GM19238 (cell line): ENCODE results near the gene KDM4C.
"Not testable (repeated sequence)": the region's sequence is repeated elsewhere in the genome, so short reads cannot be mapped to it uniquely, and the experiment has no call there.

Experiments
- DNase-seq: peaks from one replicate; pipeline ENCODE4 v3.0.0; 2011; ENCODE audit warnings: low spot score; ENCODE audit not compliant: insufficient read length

KDM4C gene

DNA sequence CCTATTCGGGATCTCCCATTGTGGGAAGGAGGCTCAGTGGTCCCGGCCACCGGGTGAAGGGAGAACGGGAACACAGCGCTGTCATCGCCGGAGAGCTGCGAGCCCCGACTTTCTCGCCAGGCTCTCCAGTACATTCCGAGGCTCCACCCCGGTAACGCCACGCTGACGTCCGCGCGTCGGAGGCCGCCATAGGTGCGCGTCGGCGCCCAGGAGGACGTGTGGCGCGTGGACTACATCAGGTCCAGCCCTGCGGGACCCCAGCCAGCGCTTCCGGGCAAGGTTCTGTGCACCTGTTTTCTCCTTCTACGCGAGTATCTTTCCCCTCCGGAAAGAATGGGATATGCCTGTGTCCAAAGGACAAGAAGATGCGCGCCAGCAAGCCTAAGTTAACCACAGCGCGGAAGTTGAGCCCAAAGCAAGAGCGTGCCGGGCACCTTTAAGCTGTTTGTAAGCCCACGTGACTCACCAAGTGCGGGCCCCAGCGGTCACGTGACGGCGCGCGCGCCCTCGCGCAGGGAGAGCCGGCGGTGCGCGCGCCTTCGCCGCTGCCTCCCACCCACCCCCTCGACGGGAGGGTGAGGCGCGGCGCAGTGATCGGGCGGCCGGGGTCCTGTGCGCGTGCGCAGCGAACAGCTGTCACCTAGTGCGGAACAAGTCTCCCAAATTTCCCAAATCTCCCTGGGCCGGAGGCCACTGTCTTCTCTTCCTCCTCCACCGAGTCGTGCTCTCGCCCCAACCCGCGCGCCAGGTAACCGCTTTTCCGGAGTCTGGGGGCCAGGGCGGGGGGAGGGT lies at the start of gene KDM4C:
TSS of gene KDM4C (plus strand) at position 518 of the 792 bp plus-strand sequence. CDS start 35,016 bp downstream, outside the sequence.
- peak; percentile 91 for DNase-seq

DNA sequence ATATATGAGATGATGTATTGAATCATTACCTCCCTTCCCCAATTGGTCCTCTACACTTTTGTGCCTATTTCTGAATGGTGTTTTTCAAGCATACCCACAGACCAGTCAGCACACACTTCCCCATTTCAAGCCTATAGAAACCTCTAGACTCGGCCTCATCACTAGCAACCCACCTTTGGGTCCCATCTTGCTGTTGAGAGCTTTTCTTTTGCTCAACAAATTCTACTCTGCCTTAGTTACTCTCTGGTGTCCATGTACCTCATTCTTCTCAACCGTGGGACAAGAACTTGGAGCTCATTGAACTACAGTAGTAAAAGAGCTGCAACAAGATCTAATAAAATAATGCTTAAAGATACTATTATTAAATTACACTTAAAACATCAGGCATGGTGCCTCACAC lies 49.0 kb upstream of the KDM4C start:
- no peak for DNase-seq

DNA sequence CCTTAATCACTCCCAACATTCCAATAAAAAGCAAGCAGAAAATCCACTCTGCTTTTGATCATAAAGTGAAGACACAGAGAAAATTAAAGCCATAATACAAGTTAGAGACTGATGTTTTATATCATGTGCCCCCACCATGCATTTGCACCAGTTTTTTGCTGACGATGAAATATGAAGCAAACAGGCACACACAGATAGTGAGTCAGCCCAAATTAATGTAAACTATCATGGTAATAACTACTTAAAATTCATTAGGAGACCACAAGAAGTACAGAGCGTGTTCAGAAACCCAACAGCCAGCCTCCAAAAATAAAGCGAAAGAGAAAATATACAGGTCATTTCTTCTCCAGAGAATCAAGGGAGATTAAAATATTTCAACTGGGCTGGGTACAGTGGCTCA lies 46.4 kb upstream of the KDM4C start:
- DNase-seq, result no peak

DNA sequence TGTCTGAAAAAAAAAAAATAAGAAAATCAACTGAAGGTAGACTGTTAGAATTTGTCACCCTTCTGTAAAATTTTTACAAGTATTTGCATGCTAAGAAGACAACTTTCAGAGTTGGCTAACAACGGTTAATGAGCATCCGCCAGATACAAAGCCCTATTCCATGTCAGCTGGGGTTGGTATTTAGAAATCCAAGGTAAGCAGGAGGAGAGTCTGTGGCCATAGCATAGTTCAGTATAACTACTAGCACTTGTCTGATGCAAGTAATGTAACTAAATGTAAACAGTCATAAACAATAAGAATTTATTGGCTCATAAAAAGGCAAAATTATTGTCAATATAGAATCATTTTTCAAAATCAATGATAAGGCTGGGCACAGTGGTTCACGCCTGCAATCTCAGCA lies 45.7 kb upstream of the KDM4C start:
- no peak for DNase-seq

DNA sequence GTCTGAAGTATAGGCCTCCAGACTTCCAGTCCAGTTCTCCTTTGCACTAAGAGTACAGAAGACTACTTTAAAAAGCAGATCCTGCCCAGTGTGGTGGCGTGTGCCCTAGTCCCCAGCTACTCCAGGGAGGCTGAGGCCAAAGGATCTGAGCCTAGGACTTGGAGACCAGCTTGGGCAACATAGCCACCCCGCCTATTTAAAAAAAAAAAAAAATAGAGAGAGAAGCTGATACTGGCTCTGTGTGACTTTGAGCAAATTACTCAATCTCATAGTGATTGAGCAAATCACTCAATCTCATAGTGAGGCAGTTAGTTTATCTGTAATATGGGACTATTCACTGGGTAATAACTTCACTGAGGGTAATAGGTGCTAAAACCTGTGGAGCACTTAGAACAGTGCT lies 43.6 kb upstream of the KDM4C start:
- DNase-seq, result no peak

DNA sequence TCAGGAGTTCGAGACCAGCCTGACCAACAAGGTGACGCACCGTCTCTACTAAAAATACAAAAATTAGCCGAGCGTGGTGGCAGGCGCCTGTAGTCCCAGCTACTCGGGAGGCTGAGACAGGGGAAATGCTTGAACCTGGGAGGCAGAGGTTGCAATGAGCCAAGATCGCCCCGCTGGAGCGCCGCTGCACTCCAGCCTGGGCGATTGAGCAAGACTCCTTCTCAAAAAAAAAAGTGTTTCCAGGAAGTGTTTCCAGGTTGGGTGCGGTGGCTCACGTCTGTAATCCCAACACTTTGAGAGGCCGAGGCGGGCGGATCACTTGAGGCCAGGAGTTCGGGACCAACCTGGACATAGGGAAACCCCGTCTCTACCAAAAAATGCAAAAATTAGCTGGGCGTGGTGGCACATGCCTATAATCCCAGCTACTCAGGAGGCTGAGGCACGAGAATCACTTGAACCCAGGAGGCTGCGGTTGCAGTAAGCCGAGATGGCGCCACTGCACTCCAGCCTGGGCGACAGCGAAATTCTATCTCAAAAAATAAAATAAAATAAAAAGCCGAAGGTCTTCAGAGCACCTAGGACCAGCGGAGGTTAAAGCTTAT lies 42.5 kb upstream of the KDM4C start:
- not testable (repeated sequence) for DNase-seq

DNA sequence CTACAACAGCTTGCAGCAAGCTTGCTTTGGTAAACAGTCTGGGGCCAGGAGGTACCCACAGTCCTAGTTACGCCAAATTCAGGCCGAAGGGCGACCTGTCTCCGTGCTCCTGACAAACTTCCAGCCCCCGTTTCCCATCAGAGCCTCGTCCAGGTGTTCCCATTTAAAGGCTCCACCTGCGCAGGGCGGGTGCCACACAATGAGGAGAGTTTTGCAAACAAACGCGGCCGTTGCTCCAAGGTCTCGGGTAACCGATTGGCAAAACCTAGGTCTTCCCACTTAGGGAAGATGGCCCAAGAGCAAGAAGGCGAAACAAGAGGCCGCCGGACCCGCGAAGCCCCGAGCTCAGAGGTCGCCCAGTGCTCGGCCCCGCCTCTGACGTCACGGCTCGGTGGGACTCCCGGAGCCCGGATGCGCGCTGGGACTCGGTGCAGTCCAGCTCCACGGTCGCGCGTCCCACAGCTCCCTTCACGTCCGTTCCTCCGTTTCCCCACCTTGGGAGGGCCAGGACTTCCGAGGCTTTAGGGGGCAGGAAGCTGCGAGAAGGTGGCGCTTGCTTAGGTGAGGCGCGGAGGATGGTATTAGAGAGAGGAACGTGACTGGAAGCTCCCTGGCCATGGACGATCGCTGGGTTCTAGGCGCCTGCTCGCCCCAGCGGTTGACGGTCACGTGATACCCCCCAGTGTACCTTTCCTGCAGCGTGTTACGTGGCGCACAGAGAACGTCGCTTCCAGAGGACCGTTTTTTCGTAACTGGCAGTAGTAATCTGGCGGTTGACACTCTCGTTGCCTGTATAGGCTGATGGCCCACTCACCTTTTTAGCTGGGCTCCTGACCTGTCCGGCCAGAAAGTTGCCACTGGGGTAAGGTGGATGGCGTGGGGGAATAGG lies 41.8 kb upstream of the KDM4C start:
- no peak for DNase-seq

DNA sequence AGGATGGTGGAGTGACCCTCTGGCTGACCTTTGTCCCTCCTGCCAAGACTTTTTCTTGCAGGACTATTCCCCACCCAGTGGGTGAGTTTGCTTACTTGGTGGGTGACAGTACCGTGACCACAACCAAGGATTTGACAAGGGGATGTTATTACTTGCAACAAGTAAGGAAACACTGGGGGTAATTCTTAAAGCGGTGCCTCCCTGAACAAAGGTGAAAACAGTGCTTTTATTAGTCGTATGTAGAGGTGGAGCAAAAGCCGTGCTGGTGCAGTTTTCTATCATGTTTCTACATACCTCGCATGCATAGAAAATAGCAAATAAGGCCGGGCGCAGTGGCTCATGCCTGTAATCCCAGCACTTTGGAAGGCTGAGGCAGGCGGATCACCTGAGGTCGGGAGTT lies 41.0 kb upstream of the KDM4C start:
- DNase-seq, result no peak

DNA sequence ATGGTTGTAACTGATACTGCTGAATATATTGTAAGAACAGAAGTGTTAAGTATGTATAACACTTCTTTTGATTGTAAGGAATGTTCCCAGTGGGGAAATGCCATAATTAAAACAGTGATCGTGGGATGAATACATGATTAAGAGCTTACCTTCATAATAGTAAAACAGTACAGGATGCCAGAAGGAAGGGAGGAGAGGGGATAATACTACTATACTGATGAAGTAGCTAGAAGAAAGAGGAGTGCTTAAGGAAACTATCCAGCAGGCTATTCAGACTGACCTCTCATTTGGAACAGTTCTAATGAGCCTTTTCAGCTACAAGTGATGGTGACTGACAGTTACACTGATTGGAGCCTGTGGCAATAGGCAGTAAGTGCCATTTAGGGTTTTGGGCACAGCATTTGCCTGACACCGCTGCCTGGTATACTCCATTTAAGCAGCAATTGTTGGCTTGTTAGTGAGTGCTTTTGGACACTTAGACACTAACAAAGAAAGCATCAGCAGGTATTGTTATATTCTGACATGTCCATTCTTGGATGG lies 33.8 kb upstream of the KDM4C start:
- no peak for DNase-seq

DNA sequence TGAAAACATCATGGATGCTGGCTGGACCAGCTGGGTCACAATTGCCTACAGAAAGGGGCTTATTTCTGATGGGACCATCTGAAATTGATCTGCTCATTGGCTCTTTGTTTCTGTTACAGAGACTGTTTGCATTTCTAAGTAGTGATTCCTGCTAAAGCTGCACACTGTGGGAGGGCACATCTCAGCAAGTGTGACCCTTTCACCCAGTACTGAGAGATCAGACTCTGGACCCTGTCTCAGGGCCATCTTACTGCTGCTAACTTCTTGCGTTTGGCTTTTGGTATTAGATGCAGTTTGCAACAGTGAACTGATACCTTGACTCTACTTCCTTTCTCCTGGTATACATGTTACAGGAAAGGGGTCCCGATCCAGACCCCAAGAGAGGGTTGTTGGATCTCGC lies 24.5 kb upstream of the KDM4C start:
- no peak for DNase-seq

DNA sequence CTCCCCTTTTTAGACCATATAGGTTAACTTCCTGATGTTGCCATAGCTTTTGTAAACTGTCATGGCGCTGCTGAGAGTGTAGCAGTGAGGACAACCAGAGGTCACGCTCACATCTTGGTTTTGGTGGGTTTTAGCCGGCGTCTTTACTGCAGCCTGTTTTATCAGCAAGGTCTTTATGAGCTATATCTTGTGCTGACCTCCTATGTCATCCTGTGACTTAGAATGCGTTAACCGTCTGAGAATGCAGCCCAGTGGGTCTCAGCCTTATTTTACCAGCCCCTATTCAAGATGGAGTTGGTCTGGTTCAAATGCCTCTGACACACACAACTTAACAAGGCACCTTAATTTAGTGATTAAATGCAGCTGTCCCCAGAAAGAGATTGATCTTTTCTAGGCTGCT lies 23.9 kb upstream of the KDM4C start:
- no peak for DNase-seq

DNA sequence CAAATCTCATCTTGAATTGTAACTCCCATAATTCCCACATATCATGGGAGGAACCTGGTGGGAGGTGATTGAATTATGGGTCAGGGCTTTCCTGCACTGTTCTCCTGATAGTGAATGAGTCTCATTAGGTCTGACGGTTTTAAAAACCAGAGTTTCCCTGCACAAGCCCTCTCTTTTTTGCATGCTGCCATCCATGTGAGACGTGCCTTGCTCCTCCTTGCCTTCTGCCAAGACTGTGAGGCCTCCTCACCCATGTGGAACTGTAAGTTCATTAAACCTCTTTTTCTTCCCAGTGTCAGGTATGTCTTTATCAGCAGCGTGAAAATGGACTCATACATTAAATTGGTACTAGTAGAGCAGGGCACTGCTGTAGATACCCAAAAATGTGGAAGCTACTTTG lies 22.4 kb upstream of the KDM4C start:
- no peak for DNase-seq

DNA sequence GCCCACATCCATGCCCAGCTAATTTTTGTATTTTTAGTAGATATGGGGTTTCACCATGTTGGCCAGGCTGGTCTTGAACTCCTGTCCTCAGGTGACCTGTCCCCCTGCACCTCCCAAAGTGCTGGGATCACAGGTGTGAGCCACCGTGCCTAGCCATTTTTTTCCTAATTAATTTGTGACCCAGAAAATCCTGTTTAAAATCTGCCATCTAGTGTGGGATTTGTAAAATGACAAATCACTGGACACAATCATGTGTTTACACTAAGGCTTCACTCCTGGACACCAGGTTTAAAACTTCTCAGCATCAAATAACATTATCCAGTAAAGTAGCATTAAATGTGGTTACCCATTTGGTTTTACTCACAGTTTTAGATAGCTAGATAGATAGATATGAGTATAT lies 18.6 kb upstream of the KDM4C start:
- no peak for DNase-seq

DNA sequence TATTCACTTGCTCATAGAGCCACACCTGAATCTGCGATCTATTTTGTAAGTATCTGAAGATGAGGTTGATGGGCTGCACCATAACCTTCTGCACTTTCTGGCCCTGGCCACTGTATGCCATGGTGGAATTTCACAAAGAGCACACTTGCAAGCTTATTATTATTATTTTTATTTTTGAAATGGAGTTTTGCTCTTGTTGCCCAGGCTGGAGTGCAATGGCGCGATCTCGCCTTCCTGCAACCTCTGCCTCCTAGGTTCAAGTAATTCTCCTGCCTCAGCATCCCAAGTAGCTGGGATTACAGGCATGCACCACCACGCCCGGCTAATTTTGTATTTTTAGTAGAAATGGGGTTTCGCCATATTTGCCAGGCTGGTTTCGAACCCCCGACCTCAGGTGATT lies 8.9 kb upstream of the KDM4C start:
- not testable (repeated sequence) for DNase-seq

DNA sequence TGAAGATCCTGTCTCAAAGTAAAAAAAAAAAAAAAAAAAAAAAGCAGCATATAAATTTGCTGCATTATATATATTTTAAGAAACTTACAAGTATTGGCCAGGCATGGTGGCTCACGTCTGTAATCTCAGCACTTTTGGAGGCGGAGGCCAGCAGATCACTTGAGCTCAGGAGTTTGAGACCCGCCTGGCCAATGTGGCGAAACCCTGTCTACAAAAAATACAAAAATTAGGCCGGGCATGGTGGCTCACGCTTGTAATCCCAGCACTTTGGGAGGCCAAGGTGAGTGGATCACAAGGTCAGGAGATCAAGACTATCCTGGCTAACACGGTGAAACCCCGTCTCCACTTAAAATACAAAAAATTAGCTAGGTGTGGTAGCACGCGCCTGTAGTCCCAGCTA lies 2.9 kb upstream of the KDM4C start:
- DNase-seq, result not testable (repeated sequence)

DNA sequence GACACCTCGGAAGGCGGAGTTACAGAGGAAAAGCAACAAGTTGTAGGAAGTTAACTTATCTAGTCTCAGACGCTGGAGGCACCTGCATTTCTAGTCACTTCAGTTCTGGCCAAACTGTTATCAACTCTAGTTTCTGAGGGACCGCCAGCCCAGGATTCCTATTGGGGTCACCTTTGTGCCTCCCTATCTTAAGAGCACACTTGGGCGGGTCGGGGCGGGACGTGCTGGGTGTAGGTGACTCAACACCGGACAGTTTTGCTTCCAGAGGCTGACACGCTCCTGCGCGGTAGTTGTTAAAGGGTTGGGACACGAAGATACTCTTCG lies 679 bp upstream of the KDM4C start:
- no peak for DNase-seq

DNA sequence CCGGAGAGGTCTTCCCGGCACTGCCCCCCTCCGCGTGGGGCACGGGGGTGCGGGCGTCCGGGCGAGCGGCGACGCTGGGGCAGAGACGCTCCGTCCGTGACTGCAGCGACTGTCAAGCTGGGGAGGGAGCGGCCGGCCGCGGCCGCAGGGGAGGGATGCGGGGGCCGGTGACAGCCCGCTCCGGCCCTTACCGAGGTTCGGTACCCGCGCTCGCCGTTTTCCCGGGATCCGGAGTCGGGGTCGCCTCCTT lies 400 bp downstream of the KDM4C start:
- no peak for DNase-seq

DNA sequence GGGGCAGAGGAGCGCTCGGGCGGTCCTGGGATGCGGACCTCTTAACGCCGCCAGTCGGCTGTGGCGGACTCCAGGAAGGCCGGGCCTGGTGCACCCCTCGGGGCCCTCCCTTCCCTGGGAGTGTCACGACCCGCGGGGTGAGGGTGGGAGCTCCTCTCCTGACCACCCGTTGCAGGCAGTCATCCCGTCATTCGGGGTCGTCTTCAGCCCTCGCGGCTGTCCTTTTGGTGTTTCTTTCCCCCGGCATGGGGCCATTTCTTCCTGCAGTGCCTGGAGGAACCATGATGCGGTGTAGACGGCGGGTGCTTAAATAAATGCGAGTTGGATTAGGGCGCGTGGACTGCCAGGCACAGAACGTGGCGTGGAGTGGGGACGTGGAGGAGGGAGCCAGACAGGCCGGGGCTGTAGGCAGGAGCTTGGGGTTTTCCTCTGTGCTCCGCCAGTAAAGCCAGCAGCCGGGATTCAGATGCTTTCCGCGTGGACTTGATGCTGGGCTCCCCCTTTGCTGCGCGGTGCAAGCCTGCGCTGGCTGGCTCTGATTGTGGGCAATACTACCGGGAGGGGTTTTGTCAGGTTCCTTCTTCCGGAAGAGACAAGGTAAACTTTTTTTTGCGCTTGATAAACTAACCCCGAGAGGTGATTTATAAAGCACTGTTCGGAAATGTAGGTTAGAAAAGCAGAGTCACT lies 868 bp downstream of the KDM4C start:
- peak; percentile 42 for DNase-seq

DNA sequence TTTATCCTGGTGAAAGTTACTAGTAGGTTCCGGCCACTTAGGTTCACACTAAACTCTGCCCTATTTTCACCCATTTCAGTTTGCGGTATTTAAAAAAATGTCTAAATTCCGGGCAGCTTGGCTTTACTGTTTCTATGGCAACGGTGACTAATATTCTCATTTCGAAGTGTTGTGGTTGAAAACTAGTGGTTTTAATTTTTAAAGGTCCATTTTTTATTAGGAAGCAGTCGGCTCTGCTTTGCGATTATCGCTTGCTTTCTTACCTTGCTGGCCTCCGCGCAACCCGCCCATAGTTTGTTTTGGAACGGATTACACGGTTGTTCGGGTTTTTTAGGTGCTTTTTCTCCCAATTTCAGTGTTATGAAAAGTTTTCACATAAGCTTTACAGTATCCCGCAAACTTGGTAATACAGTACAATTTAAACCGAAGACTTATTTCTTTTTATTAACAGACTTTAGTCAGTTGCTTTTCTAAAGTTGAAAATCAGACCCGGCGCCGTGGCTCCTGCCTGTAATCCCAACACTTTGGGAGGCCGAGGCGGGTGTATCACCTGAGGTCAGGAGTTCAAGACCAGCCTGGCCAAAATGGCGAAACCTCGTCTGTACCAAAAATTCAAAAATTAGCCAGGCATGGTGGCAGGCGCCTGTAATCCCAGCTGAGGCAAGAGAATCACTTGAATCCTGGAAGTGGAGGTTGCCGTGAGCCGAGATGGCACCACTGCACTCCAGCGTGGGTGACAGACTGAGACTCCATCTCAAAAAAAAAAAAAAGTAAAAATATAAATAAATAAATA lies 1.6 kb downstream of the KDM4C start:
- peak; percentile 26 for DNase-seq

DNA sequence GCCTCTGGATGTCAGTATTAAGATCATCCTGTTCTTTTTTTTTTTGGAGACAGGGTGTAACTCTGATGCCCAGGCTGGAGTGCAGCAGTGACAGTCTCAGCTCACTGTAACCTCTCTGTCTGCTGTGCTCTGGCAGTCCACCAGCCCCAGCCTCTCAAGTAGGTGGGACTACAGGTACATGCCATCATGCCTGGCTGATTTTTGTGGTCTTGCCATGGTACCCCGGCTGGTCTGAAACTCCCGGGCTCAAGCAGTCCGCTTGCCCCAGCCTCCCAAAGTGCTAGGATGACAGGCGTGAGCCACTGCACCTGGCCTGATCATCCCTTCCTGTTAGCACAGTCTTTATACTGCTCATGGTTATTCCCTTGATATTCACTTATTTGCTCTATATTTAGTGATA lies 3.5 kb downstream of the KDM4C start:
- no peak for DNase-seq

DNA sequence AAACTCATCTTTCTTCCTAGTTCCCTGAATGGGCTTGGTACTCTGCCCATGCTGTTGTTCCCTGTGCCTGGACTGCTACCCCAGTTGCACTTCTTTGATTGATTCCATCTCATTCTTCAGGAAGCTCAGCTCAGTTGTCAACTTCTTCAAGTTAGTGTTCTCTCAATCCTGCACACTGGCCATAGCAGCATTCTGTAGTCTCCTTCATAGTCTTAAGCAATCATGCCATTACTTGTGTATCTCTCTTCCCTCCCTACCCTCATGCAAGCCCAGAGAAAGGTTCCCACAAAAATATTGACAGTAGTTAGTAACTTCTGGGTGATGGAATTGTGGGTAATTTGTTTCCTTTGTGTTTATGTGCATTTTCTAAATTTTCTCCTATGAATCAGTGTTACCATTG lies 5.5 kb downstream of the KDM4C start:
- DNase-seq, result no peak
